Measurements from ENCODE around the gene CDH23. TPM values are rescaled to one million over a fixed set of nuclear protein-coding genes. Genes with fewer than 3 reads are reported as not detected.

The CDH23 gene
- total RNA-seq, 4 donors from 2014 or later: 13.8 to 20.1 (median 17.3) TPM

GRCh38 chr10:71638822-71639719 is 242.4 kb downstream of the CDH23 start:
- Histone ChIP-seq H3K4me1 (peaks cover 0 to 16% (median 0%) of the 10 kb centered on the region in 4 donors), H3K4me3 (no peak overlapping the region), H3K9me3 (no peaks in the 10 kb centered on the region), H3K36me3 (no peaks in the 10 kb centered on the region), H3K27ac (peak overlapping the region in 1 of 4 donors; percentile 50), H3K27me3 (no peaks in the 10 kb centered on the region)
- WGBS, 2 donors: 48 to 63% methylated on average over 22 to 24 of the region's 24 CpGs
- no peak for TF ChIP-seq EP300 (IDR thresholded peaks at IDR 0.05)
- no peak for TF ChIP-seq CTCF (IDR thresholded peaks at IDR 0.05)
- no peak for TF ChIP-seq POLR2A (IDR thresholded peaks at IDR 0.05)
- DNase-seq (ENCODE audit: low spot score in 2 of 2): no peak

- no peak overlapping the region for H3K27ac ChIP-seq
- DNase-seq (ENCODE audit: low spot score in 2 of 2): no peak
- H3K36me3 ChIP-seq: no peaks in the 10 kb centered on the region
- H3K9me3 ChIP-seq: no peaks in the 10 kb centered on the region
- TF ChIP-seq EP300 (IDR thresholded peaks at IDR 0.05) (no peak), POLR2A (IDR thresholded peaks at IDR 0.05) (no peak), CTCF (IDR thresholded peaks at IDR 0.05) (no peak)
- 80 to 90% methylated on average over 9 of the region's 9 CpGs for WGBS, 2 donors
- peaks cover 0 to 10% (median 0%) of the 10 kb centered on the region in 4 donors for H3K4me1 ChIP-seq
- no peak overlapping the region for H3K4me3 ChIP-seq
- H3K27me3 ChIP-seq: no peaks in the 10 kb centered on the region
These were observed 243.9 kb downstream of the CDH23 start for GRCh38 chr10:71640607-71641006.

GRCh38 chr10:71641449-71641848 is 244.7 kb downstream of the CDH23 start:
- no peak overlapping the region for H3K27ac ChIP-seq
- H3K27me3 ChIP-seq: no peaks in the 10 kb centered on the region
- H3K9me3 ChIP-seq: no peaks in the 10 kb centered on the region
- 84 to 85% methylated on average over 7 of the region's 7 CpGs for WGBS, 2 donors
- DNase-seq (ENCODE audit: low spot score in 2 of 2): no peak
- TF ChIP-seq CTCF (IDR thresholded peaks at IDR 0.05) (no peak), POLR2A (IDR thresholded peaks at IDR 0.05) (no peak), EP300 (IDR thresholded peaks at IDR 0.05) (no peak)
- no peak overlapping the region for H3K4me3 ChIP-seq
- H3K4me1 ChIP-seq: peaks cover 0 to 10% (median 0%) of the 10 kb centered on the region in 4 donors
- H3K36me3 ChIP-seq: no peaks in the 10 kb centered on the region

- TF ChIP-seq CTCF (IDR thresholded peaks at IDR 0.05) (no peak), EP300 (IDR thresholded peaks at IDR 0.05) (no peak), POLR2A (IDR thresholded peaks at IDR 0.05) (no peak)
These were observed 245.3 kb downstream of the CDH23 start for GRCh38 chr10:71641986-71642385.

GRCh38 chr10:71643904-71644303 is 247.2 kb downstream of the CDH23 start:
- WGBS, 2 donors: 74% methylated on average over 5 of the region's 6 CpGs; no CpG with 5 or more reads in 1 of the 2 donors
- no peak overlapping the region for H3K27ac ChIP-seq
- no peak for TF ChIP-seq CTCF (IDR thresholded peaks at IDR 0.05)
- TF ChIP-seq EP300 (IDR thresholded peaks at IDR 0.05): no peak
- TF ChIP-seq POLR2A (IDR thresholded peaks at IDR 0.05): no peak
- H3K4me3 ChIP-seq: no peak overlapping the region
- no peaks in the 10 kb centered on the region for H3K9me3 ChIP-seq
- no peaks in the 10 kb centered on the region for H3K27me3 ChIP-seq
- DNase-seq (ENCODE audit: low spot score in 2 of 2): no peak
- peaks cover 0 to 4% (median 0%) of the 10 kb centered on the region in 4 donors for H3K4me1 ChIP-seq
- H3K36me3 ChIP-seq: no peaks in the 10 kb centered on the region

More at GRCh38 chr10:71641986-71642385, 245.3 kb downstream of the CDH23 start:
- no peak overlapping the region for H3K4me3 ChIP-seq
- H3K36me3 ChIP-seq: no peaks in the 10 kb centered on the region
- DNase-seq (ENCODE audit: low spot score in 2 of 2): no peak
- 77 to 90% methylated on average over 5 of the region's 5 CpGs for WGBS, 2 donors
- H3K9me3 ChIP-seq: no peaks in the 10 kb centered on the region
- no peak overlapping the region for H3K27ac ChIP-seq
- no peaks in the 10 kb centered on the region for H3K27me3 ChIP-seq
- peaks cover 0 to 10% (median 0%) of the 10 kb centered on the region in 4 donors for H3K4me1 ChIP-seq
